Hepatic stellate cell (primary cell): ENCODE data around the gene MICU1.
"Not testable (repeated sequence)": the region's sequence is repeated elsewhere in the genome, so short reads cannot be mapped to it uniquely, and the experiment has no call there.

ENCODE experiments used
- DNase-seq: peaks from one replicate; pipeline ENCODE4 v3.0.0; 2011; ENCODE audit warnings: low spot score

The MICU1 gene

GRCh38 chr10:72503694-72504438 lies 122.0 kb downstream of the MICU1 start:
- DNase-seq = no peak

DNA sequence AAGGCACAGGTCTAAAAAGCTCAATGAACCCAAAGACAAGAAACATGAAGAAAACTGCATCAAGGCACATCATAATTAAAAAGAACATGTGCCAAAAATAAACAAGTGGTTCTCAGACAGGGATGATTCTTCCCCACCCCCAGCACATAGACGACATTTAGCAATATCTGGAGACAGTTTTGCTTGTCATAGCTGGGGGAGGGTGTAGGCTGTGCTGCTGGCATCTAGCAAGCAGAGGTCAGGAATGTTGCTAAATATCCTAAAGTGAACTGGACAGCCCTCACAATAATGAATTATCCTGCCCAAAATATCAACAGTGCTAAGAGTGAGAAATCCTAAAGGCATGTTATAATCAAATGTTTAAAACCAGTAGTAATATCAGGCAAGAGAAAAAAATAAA lies 122.6 kb downstream of the MICU1 start:
- DNase-seq = peak; percentile 18

GRCh38 chr10:72502581-72502980 lies 123.3 kb downstream of the MICU1 start:
- no peak for DNase-seq

GRCh38 chr10:72499701-72500100 lies 126.2 kb downstream of the MICU1 start:
- DNase-seq = no peak

DNA sequence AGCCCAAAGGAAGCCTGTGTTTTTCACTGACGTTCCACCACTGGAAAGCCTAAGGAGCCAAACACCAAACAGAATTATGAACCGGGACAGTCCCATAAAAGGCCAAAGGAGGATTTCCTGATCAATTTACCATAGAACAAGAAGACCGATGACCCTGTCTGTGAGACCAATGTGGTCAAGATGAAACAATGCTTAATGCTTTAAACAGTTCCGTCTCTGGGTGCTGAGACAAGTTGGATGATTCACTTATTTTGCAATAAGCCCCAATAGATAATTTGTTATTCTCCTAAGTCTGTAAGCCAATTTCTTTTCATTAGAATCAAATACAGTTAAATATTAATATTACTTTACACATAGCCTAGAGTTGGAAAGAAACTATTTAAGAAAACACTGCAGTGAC lies 134.9 kb downstream of the MICU1 start:
- DNase-seq = no peak

DNA sequence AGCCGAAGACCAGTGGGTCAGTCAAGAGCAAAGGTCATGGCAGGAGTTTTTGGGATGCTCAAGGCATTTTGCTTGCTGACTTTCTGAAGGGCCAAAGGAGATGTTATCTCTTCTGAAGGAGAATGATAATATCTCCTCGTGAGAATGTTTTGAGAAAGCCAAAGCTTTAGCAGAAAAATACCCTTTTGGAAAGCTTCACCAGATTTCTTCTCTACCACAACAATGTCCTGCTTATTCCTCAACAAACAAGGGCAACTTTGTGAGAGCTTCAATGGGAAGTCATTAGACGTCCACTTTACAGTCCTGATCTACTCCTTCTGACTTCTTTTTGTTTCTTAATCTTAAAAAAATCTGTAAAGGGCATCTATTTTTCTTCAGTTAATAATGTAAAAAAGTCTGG lies 138.4 kb downstream of the MICU1 start:
- DNase-seq = no peak

DNA sequence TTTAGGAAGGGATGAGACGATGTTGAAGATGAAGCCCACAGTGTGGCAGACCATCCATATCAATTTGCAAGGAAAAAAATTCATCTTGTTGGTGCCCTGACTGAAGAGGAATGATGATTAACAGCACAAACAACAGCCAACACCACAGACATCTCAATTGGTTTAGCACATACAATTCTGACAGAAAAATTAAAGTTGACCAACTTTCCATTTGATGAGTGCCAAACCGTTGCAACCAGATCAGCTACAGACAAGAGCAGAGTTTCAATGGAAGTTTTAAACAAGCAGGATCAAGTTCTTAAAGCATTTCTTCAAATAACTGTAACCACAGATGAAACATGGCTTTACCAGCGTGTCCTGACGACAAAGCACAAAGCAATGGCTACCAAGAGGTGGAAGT lies 138.8 kb downstream of the MICU1 start:
- no peak for DNase-seq

- DNase-seq = no peak
Observed at GRCh38 chr10:72485701-72486100, 140.2 kb downstream of the MICU1 start.

GRCh38 chr10:72484521-72484920 lies 141.4 kb downstream of the MICU1 start:
- no peak for DNase-seq

- no peak for DNase-seq
Observed at GRCh38 chr10:72483471-72483870, 142.4 kb downstream of the MICU1 start.

DNA sequence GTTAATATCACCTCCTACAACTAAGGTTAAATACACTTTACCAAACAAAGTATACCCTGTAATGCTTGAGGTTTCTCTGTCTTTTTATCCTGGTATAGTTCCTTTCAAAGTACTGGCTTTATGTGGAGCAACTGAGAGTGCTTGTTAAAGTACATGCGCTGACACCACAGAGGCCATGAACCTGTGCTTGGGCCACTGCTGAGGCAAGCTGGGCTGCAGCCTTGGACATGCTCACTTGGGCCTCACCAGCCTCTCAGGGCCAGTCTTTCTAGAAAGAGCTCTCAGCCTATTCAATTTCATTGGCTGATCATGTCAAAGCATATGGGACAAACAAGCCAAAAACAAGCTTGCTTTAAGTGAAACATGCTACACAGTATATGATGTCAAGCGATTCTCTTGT lies 145.0 kb downstream of the MICU1 start:
- no peak for DNase-seq

GRCh38 chr10:72477463-72477862 lies 148.4 kb downstream of the MICU1 start:
- no peak for DNase-seq

DNA sequence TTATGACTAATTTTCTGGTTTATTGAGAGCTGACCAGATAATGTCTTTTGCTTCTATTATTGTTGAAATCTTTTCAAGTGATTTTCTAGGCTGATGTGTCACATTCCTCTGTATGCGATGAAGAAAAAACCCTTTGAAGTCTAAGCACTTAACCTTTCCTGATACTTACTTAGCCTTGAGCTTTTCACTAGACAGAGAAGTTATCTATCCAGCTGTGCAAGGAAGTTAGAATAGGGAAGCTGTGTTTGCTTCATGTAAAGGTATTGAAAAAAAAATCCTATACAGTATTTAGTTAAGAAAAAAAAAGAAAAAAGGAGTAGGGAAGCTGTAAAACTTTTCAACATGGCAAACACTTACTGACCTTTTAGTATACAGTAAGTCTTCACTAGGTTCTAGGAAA lies 153.6 kb downstream of the MICU1 start:
- no peak for DNase-seq

GRCh38 chr10:72470666-72471065 lies 155.2 kb downstream of the MICU1 start:
- DNase-seq = no peak

DNA sequence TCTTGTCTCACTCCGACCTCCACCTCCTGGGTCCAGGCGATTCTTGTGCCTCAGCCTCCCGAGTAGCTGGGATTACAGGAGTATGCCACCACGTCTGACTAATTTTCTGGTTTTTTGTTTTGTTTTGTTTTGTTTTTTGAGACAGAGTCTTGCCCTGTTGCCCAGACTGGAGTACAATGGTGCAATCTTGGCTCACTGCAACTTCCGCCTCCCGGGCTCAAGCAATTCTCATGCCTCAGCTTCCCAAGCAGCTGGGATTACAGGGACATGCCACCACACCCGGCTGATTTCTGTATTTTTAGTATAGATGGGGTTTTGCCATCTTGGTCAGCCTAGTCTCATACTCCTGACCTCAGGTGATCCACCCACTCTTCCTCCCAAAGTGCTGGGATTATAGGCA lies 158.8 kb downstream of the MICU1 start:
- not testable (repeated sequence) for DNase-seq

- no peak for DNase-seq
Observed at GRCh38 chr10:72466018-72466417, 159.9 kb downstream of the MICU1 start.

DNA sequence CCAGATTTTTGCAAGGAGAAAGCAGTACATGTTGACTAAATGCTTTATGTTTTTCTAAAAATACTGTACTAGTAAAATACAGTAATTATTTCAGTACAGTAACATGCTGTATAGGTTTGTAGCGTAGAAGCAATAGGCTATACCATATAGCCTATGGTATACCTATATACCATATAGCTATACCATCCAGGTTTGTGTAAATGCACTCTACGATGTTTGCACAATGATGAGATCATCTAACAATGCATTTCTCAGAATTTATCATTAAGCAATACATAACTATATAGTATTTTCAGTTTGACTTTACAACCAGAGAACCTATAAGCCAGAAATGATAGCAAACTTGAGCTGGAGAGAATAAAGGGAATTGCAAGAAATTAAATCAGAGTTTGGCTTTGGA lies 161.4 kb downstream of the MICU1 start:
- DNase-seq = no peak

DNA sequence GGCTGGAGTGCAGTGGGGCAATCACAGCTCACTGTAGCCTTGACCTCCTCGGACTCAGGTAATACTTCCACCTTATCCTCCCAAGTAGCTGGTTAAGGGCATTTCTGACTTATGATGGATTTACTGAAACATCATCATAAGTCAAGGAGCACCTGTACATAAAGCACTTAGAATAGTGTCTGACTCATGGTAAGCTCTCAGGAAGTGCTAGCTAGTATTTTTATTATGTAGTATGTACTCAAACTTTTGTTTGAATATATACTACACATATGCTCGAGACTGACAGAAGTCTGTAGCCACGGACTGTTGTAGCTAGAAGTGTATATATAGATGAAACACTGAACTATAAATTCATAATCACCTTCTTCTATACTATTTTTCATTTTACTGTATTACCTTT lies 163.6 kb downstream of the MICU1 start:
- no peak for DNase-seq

- no peak for DNase-seq
Observed at GRCh38 chr10:72461085-72461484, 164.8 kb downstream of the MICU1 start.

DNA sequence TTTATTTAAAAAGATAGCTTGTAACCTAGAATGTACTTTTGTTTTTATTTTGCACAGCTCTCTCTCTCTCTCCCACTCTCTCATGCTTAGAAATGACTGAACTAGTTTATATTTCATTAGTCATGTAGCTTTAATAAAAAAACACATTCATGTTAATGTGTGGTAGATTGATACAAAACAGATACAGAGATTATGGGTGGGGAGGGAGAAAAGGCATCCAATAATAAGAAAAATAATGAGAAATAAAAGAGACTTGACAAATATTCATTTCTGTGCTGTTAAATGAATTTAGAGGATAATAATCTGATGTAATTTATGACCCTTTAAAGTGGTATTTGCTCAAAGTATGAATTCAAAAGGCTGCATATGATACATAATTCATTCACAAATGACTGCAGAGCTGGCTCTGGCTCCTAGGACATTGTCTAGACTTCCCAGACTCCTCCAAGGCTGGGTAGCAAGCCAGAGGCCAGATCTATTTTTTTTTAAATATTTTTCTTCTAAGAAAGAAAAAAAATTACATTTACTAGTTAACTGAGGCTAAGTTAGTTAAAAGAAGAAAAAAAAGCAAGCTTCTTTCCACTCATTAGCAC lies 165.5 kb downstream of the MICU1 start:
- DNase-seq = no peak

GRCh38 chr10:72459301-72459700 lies 166.6 kb downstream of the MICU1 start:
- no peak for DNase-seq

DNA sequence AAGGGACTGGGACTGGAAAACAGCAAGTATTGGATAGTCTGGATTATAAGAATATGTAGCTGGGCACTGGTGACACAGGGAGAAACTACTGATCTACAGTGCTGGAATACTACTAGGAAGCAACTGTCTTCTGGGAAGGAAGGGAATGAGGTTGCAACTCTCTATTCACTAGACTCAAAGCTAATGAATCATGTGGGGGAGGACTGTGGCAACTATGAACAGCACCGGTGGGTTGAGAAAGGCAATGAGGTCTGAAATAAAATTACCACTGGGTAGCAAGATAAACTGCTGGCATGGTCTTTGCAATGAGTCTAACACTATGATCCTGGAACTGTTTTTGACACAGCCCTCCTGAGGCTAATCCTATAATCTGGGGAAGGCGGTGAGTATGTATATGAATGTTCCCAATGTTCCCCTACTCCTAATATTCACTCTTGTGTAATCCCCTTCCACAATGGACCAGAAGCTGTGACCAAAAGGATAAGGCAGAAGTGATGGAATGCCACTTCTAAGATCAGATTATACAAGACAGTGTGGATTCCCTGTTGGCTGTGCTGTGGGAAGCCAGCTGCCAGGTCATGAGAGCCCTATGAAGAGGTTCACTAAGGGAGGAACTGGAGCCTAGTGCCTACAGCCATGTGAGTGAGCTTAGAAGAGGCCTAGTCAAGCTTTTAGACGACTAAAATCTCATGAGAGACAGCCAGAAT lies 169.8 kb downstream of the MICU1 start:
- DNase-seq = no peak

- DNase-seq = no peak
Observed at GRCh38 chr10:72449941-72450441, 175.9 kb downstream of the MICU1 start.
